Measurements from ENCODE around the gene LGR4.

DNA sequence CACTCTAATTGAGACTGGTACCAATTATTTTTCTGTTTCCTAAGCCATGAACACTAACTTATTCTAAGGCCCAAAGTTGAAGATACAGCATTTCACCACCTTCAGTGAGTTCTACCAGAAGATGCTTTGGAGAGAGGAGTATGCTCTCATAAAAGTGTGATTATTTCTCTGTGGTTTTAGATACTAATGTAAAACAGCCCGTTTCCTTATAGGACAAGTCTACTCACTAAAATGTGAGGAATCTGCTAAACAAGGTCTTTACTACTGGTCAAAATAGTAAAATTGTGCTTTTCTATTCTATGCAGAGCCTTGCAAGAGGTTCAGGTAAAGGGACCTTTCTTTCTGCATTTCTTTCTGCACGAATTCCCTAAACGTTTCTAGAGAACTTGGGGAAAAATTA, 2.4 kb downstream of the LGR4 start:
- TF ChIP-seq, protein P1, sequence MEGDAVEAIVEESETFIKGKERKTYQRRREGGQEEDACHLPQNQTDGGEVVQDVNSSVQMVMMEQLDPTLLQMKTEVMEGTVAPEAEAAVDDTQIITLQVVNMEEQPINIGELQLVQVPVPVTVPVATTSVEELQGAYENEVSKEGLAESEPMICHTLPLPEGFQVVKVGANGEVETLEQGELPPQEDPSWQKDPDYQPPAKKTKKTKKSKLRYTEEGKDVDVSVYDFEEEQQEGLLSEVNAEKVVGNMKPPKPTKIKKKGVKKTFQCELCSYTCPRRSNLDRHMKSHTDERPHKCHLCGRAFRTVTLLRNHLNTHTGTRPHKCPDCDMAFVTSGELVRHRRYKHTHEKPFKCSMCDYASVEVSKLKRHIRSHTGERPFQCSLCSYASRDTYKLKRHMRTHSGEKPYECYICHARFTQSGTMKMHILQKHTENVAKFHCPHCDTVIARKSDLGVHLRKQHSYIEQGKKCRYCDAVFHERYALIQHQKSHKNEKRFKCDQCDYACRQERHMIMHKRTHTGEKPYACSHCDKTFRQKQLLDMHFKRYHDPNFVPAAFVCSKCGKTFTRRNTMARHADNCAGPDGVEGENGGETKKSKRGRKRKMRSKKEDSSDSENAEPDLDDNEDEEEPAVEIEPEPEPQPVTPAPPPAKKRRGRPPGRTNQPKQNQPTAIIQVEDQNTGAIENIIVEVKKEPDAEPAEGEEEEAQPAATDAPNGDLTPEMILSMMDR (conservative IDR thresholded peaks at IDR 0.05; ENCODE audit: low read length) = no peak
- no peak for TF ChIP-seq EZH2phosphoT487 (IDR thresholded peaks at IDR 0.05; ENCODE audit: borderline replicate concordance, low read depth, low read length)

Data from OCI-LY7 (cell line).